H1 (cell line): ENCODE results near the gene ABHD12.

Source experiments
- BRCA1 ChIP-seq: IDR thresholded peaks from 2 replicates; pipeline ENCODE4 v1.6.1; 2012; ENCODE audit warnings: low read depth, low read length, improper control_type of control experiment
- CTCF ChIP-seq, 3 experiments: IDR thresholded peaks; 1 replicate in 2 of 3; 2 replicates in 1 of 3; pipeline versions ENCODE4 v1.5.1 to v1.6.1; 2011; ENCODE audit warnings: low read length in 3 of 3, mild to moderate bottlenecking in 3 of 3, inconsistent platforms in 2 of 3, low read depth in 1 of 3, moderate library complexity in 1 of 3; ENCODE audit not compliant: insufficient read depth in 1 of 3; ENCODE audit errors: control extremely low read depth in 1 of 3
- EP300 ChIP-seq, 2 experiments: IDR thresholded peaks; 1 replicate in 1 of 2; 2 replicates in 1 of 2; pipeline ENCODE4 v1.6.1; 2011 to 2012; ENCODE audit warnings: low read depth in 2 of 2, low read length in 2 of 2, mild to moderate bottlenecking in 2 of 2, borderline replicate concordance in 1 of 2, inconsistent platforms in 1 of 2, moderate library complexity in 1 of 2
- EZH2 ChIP-seq: fragments of 200-600 bp; sonication (generic); IDR thresholded peaks from 2 replicates; pipeline ENCODE4 v1.7.1; 2012; ENCODE audit warnings: low read depth, mild to moderate bottlenecking, moderate library complexity, low read length, inconsistent platforms; ENCODE audit not compliant: severe bottlenecking
- NRF1 ChIP-seq: IDR thresholded peaks from 2 replicates; pipeline ENCODE4 v1.6.1; 2011; ENCODE audit warnings: mild to moderate bottlenecking, low read depth, low read length, improper control_type of control experiment
- POLR2A ChIP-seq, 2 experiments: IDR thresholded peaks; 1 replicate in 1 of 2; 2 replicates in 1 of 2; pipeline ENCODE4 v1.6.1; 2011; ENCODE audit warnings: low read depth in 2 of 2, low read length in 2 of 2, mild to moderate bottlenecking in 2 of 2; ENCODE audit errors: control extremely low read depth in 1 of 2
- POLR2AphosphoS5 ChIP-seq: IDR thresholded peaks from 2 replicates; pipeline ENCODE4 v1.6.1; 2011; ENCODE audit warnings: low read depth, low read length
- SIRT6 ChIP-seq: IDR thresholded peaks from one replicate; pipeline ENCODE4 v1.7.1; 2012; ENCODE audit warnings: low read length, inconsistent platforms
- TAF1 ChIP-seq: IDR thresholded peaks from 2 replicates; pipeline ENCODE4 v1.6.1; 2011; ENCODE audit warnings: mild to moderate bottlenecking, low read depth, low read length

- TF ChIP-seq POLR2AphosphoS5 (no peak), CTCF (IDR thresholded peaks at IDR 0.05; ENCODE audit: control extremely low read depth in 1 of 3, insufficient read depth in 1 of 3, low read depth in 1 of 3, low read length in 3 of 3) (no peak), BRCA1 (no peak), POLR2A (IDR thresholded peaks at IDR 0.05; ENCODE audit: control extremely low read depth in 1 of 2, low read depth in 2 of 2, low read length in 2 of 2) (no peak), EP300 (IDR thresholded peaks at IDR 0.05; ENCODE audit: borderline replicate concordance in 1 of 2, low read depth in 2 of 2, low read length in 2 of 2) (no peak), SIRT6 (no peak), TAF1 (no peak), EZH2 (no peak), NRF1 (no peak)
These were observed 37.9 kb downstream of the ABHD12 start for GRCh38 chr20:25352746-25353145.
